Measurements from ENCODE around the gene MIPEP. TPM values are rescaled to one million over a fixed set of nuclear protein-coding genes. Genes with fewer than 3 reads are reported as not detected.

Gene MIPEP
- total RNA-seq, 4 donors from 2014 or later, result 17.1 to 27.9 (median 24.1) TPM

DNA sequence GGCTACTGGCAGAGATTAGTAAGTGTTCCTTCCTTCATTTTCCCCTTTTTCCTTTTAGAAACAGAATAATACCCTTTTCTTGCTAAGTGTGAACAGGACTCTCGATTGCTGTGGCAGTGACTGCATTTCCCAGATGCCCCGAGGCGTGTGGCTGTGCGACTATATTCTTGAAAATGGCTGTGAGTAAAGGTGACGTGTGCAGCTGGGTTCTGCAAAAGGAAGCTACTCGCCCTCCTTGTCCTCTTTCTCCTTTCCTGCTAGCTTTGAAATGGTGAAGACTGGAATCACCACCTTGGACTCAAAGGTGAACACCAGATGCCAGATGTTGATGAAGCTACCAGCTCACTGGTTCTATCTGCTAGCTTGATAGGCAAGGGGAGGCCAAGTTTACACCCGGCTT, 121.4 kb downstream of the MIPEP start:
- no peak for DNase-seq
- peaks cover 4 to 15% of the 10 kb centered on the region in 2 donors for H3K4me1 ChIP-seq
- H3K27me3 ChIP-seq, result no peaks in the 10 kb centered on the region
- intact Hi-C loops (cut with DNase I), result no loop called here
- H3K27ac ChIP-seq, result no peak overlapping the region
- H3K36me3 ChIP-seq, result no peaks in the 10 kb centered on the region
- H3K9me3 ChIP-seq, result no peaks in the 10 kb centered on the region
- no peak overlapping the region for H3K4me3 ChIP-seq (replicated peaks in 1 of 3)
- no peak for TF ChIP-seq POLR2A (IDR thresholded peaks at IDR 0.05)
- TF ChIP-seq, protein P1, sequence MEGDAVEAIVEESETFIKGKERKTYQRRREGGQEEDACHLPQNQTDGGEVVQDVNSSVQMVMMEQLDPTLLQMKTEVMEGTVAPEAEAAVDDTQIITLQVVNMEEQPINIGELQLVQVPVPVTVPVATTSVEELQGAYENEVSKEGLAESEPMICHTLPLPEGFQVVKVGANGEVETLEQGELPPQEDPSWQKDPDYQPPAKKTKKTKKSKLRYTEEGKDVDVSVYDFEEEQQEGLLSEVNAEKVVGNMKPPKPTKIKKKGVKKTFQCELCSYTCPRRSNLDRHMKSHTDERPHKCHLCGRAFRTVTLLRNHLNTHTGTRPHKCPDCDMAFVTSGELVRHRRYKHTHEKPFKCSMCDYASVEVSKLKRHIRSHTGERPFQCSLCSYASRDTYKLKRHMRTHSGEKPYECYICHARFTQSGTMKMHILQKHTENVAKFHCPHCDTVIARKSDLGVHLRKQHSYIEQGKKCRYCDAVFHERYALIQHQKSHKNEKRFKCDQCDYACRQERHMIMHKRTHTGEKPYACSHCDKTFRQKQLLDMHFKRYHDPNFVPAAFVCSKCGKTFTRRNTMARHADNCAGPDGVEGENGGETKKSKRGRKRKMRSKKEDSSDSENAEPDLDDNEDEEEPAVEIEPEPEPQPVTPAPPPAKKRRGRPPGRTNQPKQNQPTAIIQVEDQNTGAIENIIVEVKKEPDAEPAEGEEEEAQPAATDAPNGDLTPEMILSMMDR (IDR thresholded peaks at IDR 0.05), result no peak
- 94 to 99% methylated on average over 7 of the region's 7 CpGs for WGBS, 2 donors

- intact Hi-C loops (cut with DNase I), result no loop called here
- WGBS, 2 donors, result 75 to 100% methylated on average over 1 of the region's 1 CpG
- Histone ChIP-seq H3K27ac (no peak overlapping the region), H3K9me3 (no peaks in the 10 kb centered on the region), H3K27me3 (no peaks in the 10 kb centered on the region), H3K4me3 (replicated peaks in 1 of 3) (no peak overlapping the region), H3K36me3 (no peaks in the 10 kb centered on the region), H3K4me1 (peaks cover 13 to 24% of the 10 kb centered on the region in 2 donors)
- no peak for DNase-seq
- TF ChIP-seq, protein P1 (IDR thresholded peaks at IDR 0.05), result no peak
- TF ChIP-seq POLR2A (IDR thresholded peaks at IDR 0.05), result no peak
These were observed 122.3 kb downstream of the MIPEP start for GRCh38 chr13:23766939-23767338.

- WGBS, 2 donors, result 77 to 78% methylated on average over 2 of the region's 2 CpGs
- TF ChIP-seq, protein P1 (IDR thresholded peaks at IDR 0.05), result no peak
- no peak for TF ChIP-seq POLR2A (IDR thresholded peaks at IDR 0.05)
- Histone ChIP-seq H3K4me1 (peaks cover 18 to 31% of the 10 kb centered on the region in 2 donors), H3K27me3 (no peaks in the 10 kb centered on the region), H3K4me3 (replicated peaks in 1 of 3) (no peak overlapping the region), H3K36me3 (no peaks in the 10 kb centered on the region), H3K27ac (peak overlapping the region in 1 of 3 donors; percentile 17), H3K9me3 (no peaks in the 10 kb centered on the region)
- DNase-seq, result no peak
- intact Hi-C loops (cut with DNase I), result no loop called here
These were observed 122.9 kb downstream of the MIPEP start for GRCh38 chr13:23766283-23766682.

GRCh38 chr13:23765531-23765930, 123.7 kb downstream of the MIPEP start:
- H3K36me3 ChIP-seq, result no peaks in the 10 kb centered on the region
- DNase-seq, result no peak
- H3K4me3 ChIP-seq (replicated peaks in 1 of 3), result no peak overlapping the region
- no peak overlapping the region for H3K27ac ChIP-seq
- H3K4me1 ChIP-seq, result peaks cover 19 to 34% of the 10 kb centered on the region in 2 donors
- no peak for TF ChIP-seq POLR2A (IDR thresholded peaks at IDR 0.05)
- TF ChIP-seq, protein P1 (IDR thresholded peaks at IDR 0.05), result no peak
- intact Hi-C loops (cut with DNase I), result no loop called here
- 95 to 99% methylated on average over 6 of the region's 6 CpGs for WGBS, 2 donors
- H3K27me3 ChIP-seq, result no peaks in the 10 kb centered on the region
- no peaks in the 10 kb centered on the region for H3K9me3 ChIP-seq

GRCh38 chr13:23763318-23763717, 125.9 kb downstream of the MIPEP start:
- 68 to 69% methylated on average over 3 of the region's 3 CpGs for WGBS, 2 donors
- DNase-seq, result no peak
- Histone ChIP-seq H3K4me3 (replicated peaks in 1 of 3) (no peak overlapping the region), H3K27me3 (no peaks in the 10 kb centered on the region), H3K27ac (peak overlapping the region in 1 of 3 donors; percentile 14), H3K9me3 (no peaks in the 10 kb centered on the region), H3K36me3 (no peaks in the 10 kb centered on the region), H3K4me1 (peaks cover 31 to 49% of the 10 kb centered on the region in 2 donors)
- no peak for TF ChIP-seq POLR2A (IDR thresholded peaks at IDR 0.05)
- TF ChIP-seq, protein P1 (IDR thresholded peaks at IDR 0.05), result no peak
- intact Hi-C loops (cut with DNase I), result no loop called here

Data from thyroid gland (tissue), 4 donors.